ENCODE measurements around the gene ABO.
"Not testable (repeated sequence)": the region's sequence is repeated elsewhere in the genome, so short reads cannot be mapped to it uniquely, and the experiment has no call there.

The ABO gene

DNA sequence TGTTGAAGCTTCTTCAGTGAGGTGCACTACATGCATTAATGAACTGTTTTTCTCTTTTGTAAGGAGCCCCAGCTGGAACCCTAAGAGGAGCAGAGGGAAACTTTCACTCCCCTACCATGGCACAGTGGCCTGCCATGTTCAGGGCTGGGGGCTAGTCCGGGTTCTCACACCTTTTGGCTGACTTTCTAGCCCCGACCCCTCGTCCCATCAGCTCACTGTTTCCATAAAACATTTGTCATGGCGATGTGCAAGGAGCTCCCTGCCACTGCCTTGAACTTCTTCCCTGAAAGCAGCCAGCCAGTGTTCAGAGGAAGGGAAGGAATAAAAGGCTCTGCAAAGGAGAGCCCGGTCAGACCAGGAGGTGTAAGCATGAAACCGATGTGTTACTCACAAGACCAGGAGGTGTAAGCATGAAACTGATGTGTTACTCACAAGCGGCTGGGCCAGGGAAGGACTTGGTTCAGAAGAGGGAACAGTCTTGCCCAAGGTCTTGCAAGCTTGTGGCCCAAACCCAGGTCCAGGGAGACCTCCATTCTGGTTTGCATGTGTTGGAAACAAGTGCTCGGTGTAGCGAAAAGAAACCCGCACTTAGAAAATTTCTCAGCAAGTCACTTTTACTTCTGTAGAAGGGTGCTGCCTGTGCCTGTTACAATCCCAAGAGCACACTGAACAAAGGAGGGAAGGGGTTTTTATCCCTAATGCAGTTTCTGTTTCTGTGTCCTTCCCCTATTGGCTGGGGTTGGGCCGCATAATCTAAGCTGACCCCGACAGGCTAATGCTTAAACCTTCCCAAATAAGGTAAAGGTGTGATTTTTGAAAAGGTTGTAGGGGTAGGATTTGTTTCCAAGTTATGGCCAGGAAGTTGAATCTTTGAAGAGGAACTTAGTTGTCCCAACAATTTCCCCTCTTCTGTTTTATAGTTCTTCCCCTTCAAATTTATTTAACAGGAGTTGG, 3.4 kb upstream of the ABO start:
- peaks cover 3% of the 10 kb centered on the region for H3K36me3 Mint-ChIP-seq
- H3K4me1 Mint-ChIP-seq = no peaks in the 10 kb centered on the region
- no peak overlapping the region for H3K4me3 Mint-ChIP-seq
- DNase-seq (ENCODE audit: low spot score in 2 of 2) (no peak), ATAC-seq (ENCODE audit: low read depth) (no peak)
- H3K27ac Mint-ChIP-seq = no peak overlapping the region
- H3K27me3 Mint-ChIP-seq = peaks cover 12% of the 10 kb centered on the region
- H3K9me3 Mint-ChIP-seq = peaks cover 3% of the 10 kb centered on the region

DNA sequence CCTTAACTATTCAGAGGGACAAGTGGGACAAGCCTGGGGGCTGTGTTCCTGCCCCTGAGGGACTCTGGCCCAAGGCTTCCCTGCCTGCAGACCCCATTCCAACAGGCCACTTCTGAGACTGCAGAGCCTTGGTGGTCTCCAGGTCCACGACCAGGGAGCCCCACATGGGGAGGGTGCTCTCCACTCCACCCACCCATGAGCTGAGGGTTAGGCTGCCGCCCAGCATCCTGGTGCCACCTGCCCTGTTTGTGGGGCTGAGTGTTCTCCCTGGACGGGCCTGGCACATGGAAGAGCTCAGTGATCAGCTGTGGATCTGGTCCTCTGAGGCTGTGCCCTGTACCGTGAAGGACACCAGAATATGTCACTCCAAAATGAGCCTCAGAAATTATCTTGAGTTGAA, 2.5 kb upstream of the ABO start:
- peaks cover 14% of the 10 kb centered on the region for H3K27me3 Mint-ChIP-seq
- DNase-seq (ENCODE audit: low spot score in 2 of 2) = no peak
- ATAC-seq (ENCODE audit: low read depth) = no peak
- H3K36me3 Mint-ChIP-seq = peaks cover 3% of the 10 kb centered on the region
- H3K4me1 Mint-ChIP-seq = no peaks in the 10 kb centered on the region
- H3K27ac Mint-ChIP-seq = no peak overlapping the region
- H3K4me3 Mint-ChIP-seq = no peak overlapping the region
- H3K9me3 Mint-ChIP-seq = peaks cover 3% of the 10 kb centered on the region

DNA sequence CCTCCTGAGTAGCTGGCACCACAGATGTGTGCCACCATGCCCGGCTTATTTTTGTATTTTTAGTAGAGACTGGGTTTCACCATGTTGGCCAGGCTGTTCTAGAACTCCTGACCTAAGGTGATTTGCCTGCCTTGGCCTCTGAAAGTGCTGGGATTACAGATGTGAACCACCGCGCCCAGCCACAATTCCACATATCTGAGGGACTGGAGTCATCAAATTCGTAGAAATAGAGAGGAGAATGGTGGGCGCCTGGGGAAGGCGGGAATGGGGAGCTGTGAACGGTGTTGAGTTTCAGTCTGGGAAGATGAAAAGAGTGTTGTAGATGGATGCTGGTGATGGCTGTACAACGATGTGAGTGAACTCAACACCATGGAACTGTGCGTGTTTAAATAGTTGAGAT, 1.9 kb upstream of the ABO start:
- H3K27me3 Mint-ChIP-seq = peaks cover 15% of the 10 kb centered on the region

DNA sequence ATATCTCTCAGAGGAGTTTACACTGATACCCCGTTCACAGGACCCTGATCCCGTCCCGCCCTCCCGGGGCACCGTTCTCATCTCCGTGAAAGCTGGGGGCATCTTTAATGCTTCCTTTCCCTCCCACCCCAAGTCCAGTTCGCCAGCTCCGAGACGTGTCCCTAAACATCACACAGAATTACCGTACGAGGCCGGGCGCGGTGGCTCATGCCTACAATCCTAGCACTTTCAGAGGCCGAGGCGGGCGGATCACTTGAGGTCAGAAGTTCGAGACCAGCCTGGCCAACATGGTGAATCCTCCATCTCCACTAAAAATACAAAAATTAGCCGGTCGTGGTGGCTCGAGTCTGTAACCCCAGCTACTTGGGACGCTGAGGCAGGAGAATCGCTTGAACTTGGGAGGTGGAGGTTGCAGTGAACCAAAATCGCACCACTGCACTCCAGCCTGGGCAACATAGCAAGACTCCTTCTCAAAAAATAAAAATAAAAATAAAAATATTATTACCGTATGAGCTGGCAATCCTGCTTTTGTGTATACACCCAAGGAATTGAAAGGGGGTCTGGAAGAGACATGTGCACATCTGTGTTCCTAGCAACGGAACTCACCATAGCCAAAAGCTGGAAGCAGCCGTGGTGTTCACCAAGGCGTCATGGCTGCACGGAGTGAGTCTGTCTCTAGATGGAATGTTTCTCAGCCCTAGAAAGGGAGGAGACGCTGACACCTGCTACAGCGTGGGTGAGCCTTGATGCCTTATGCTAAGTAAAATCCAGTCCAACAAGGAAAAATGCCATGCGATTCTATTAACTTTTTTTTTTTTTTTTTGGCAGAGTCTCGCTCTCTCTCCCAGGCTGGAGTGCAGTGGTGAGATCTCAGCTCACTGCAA, 1.2 kb upstream of the ABO start:
- Mint-ChIP-seq H3K9me3 (peaks cover 3% of the 10 kb centered on the region), H3K36me3 (peaks cover 3% of the 10 kb centered on the region), H3K4me3 (no peak overlapping the region), H3K27ac (no peak overlapping the region), H3K27me3 (peaks cover 17% of the 10 kb centered on the region), H3K4me1 (no peaks in the 10 kb centered on the region)
- ATAC-seq (ENCODE audit: low read depth) (no peak), DNase-seq (ENCODE audit: low spot score in 2 of 2) (no peak)

More for the DNA sequence above, 1.9 kb upstream of the ABO start:
- no peak for DNase-seq (ENCODE audit: low spot score in 2 of 2)
- Mint-ChIP-seq H3K27ac (no peak overlapping the region), H3K9me3 (peaks cover 3% of the 10 kb centered on the region), H3K4me1 (no peaks in the 10 kb centered on the region), H3K36me3 (peaks cover 3% of the 10 kb centered on the region), H3K4me3 (no peak overlapping the region)
- ATAC-seq (ENCODE audit: low read depth) = no peak

DNA sequence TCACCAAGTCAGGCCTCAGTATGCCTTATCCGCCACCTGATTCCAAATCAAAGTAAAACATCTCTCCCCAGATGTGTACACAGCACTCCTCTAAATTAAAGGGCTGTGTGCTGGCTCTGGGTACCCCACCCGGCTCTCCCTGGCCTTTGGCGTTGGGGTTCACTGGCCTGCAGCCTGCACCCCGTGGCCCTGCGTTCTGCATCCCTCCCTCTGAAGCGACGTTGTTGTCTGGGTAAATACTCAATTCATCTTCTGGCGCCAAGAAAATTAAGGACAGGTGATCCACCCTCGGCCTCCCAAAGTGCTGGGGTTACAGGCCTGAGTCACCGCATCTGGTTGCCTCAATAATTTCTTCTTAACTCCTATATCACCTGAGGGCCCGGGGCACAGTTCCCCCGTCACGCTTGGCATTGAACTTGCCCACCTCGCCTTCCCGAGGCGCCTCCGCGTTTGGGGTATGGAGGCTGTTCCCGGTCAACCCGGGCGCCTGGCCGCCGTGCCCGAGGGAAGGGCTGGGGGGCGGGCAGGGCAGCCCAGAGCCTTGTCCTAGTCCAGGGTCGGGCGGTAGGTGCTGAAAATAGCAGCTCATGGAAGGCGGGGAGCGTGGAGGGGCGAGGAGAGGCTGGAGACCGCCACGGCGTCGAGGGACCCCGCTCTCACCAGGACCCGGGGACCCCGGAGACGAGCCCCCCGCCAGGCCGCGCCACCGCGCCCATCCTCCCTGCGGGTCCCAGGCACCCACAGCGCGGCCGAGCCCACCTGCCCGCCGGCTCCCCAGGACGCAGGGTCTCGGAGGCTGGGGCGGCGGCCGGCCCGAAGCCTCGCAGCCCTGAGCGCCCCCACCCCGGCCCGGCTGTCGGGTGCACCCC, 531 bp downstream of the ABO start:
- Mint-ChIP-seq H3K4me1 (no peaks in the 10 kb centered on the region), H3K9me3 (peaks cover 3% of the 10 kb centered on the region), H3K4me3 (no peak overlapping the region), H3K27ac (no peak overlapping the region), H3K36me3 (peaks cover 3% of the 10 kb centered on the region), H3K27me3 (peaks cover 15% of the 10 kb centered on the region)
- DNase-seq (ENCODE audit: low spot score in 2 of 2) (no peak), ATAC-seq (ENCODE audit: low read depth) (no peak)

DNA sequence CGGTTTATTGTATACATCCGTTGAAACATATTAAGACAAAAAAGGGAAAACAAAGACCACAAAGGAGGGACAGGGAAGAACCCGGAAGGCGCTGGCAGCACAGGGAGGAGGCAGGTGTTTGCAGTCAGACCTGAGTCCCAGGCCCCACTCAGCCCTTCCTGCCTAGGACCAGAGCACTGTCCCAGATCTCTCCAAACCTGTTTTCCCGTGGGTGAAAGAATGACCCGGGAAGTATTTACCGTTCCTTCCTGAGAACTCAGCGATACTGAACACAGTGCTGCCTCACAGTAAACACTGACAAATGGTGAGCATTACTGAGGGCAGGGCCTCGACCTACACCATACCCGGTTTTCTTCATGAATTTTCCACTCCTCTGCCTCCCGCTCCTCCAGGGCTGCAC, 1.2 kb downstream of the ABO start:
- DNase-seq (ENCODE audit: low spot score in 2 of 2) = no peak
- H3K4me1 Mint-ChIP-seq = no peaks in the 10 kb centered on the region
- peaks cover 15% of the 10 kb centered on the region for H3K27me3 Mint-ChIP-seq
- H3K9me3 Mint-ChIP-seq = peaks cover 3% of the 10 kb centered on the region
- peaks cover 3% of the 10 kb centered on the region for H3K36me3 Mint-ChIP-seq
- H3K4me3 Mint-ChIP-seq = no peak overlapping the region
- no peak for ATAC-seq (ENCODE audit: low read depth)
- no peak overlapping the region for H3K27ac Mint-ChIP-seq

DNA sequence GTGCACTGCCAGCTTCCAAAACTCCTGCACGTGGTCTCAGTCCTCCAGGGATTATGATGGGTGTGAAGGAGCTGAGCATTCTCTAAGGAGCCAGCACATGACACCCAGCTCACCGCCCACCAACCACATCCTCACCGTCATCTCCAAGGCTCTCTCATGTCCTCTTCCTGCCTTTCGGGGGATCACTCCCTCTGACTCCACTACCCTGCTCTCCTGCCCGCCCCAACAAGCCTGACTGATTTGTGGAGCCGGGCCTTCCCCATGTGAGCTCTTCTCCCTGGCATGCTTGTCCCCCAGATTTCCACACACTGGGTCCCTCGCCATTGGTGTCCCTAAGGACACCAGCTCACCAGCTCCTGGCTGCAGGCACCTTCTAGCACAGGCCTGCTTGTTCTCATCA, 1.9 kb downstream of the ABO start:
- Mint-ChIP-seq H3K36me3 (peaks cover 3% of the 10 kb centered on the region), H3K27ac (no peak overlapping the region), H3K27me3 (peaks cover 17% of the 10 kb centered on the region), H3K9me3 (peaks cover 3% of the 10 kb centered on the region), H3K4me1 (no peaks in the 10 kb centered on the region), H3K4me3 (no peak overlapping the region)
- ATAC-seq (ENCODE audit: low read depth) (no peak), DNase-seq (ENCODE audit: low spot score in 2 of 2) (no peak)

DNA sequence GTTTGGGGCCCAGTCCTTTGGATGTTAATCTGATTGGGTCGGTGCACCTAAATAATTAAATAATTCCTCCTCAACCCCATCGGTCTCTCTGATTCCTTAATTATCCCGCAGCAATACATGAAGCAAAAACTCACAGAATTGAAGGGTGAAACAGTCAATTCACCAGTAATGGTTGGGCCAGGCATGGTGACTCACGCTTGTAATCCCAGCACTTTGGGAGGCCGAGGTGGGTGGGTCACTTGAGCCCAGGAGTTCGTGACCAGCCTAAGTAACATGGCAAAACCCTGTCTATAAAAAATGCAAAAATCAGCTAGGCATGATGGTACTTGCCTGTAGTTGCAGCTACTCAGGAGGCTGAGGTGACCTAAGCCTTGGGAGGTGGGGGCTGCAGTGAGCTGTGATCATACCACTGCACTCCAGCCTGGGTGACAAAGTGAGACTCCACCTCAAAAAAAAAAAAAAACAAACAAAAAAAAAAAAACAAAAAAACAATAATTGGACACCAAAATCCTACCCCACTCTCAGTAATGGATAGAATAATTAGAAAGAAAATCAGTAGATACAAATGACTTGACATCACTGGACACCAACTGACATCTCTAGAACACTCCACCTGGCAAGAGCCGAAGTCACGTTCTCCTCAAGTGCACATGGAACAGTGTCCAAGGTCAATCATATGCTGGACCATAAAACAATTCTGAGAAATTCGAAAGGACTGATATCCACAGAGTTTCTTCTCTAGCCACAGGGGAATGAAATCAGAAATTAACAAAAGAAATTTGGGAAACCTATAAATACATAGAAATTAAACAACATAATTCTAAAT, 5.3 kb downstream of the ABO start:
- DNase-seq (ENCODE audit: low spot score in 2 of 2) (no peak), ATAC-seq (ENCODE audit: low read depth) (no peak)
- Mint-ChIP-seq H3K4me3 (no peak overlapping the region), H3K27ac (no peak overlapping the region), H3K27me3 (peaks cover 16% of the 10 kb centered on the region), H3K4me1 (no peaks in the 10 kb centered on the region), H3K36me3 (no peaks in the 10 kb centered on the region), H3K9me3 (no peaks in the 10 kb centered on the region)

DNA sequence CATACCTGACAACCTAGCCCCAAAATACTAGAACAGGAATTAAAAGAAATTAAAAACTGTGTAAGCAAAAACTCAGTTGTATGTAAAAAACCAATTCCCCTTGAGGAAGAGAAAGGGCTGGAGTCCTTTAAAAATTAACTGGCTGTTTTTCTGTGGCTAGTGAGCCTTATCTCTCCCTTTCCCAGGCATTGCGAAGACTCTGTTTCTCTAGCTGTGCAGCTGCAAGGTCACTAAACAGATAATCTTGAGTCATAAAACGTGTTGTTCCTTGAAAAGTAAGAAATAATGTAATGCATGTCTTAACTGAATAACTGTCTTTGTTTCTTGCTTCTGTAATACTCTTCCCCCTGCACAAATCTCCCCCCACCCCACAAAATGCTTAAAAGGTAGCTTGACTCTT, 5.9 kb downstream of the ABO start:
- not testable (repeated sequence) for H3K36me3 Mint-ChIP-seq; DNase-seq (ENCODE audit: low spot score in 2 of 2); H3K4me1 Mint-ChIP-seq; H3K4me3 Mint-ChIP-seq; H3K27ac Mint-ChIP-seq; ATAC-seq (ENCODE audit: low read depth); H3K9me3 Mint-ChIP-seq
- H3K27me3 Mint-ChIP-seq = peaks cover 14% of the 10 kb centered on the region

DNA sequence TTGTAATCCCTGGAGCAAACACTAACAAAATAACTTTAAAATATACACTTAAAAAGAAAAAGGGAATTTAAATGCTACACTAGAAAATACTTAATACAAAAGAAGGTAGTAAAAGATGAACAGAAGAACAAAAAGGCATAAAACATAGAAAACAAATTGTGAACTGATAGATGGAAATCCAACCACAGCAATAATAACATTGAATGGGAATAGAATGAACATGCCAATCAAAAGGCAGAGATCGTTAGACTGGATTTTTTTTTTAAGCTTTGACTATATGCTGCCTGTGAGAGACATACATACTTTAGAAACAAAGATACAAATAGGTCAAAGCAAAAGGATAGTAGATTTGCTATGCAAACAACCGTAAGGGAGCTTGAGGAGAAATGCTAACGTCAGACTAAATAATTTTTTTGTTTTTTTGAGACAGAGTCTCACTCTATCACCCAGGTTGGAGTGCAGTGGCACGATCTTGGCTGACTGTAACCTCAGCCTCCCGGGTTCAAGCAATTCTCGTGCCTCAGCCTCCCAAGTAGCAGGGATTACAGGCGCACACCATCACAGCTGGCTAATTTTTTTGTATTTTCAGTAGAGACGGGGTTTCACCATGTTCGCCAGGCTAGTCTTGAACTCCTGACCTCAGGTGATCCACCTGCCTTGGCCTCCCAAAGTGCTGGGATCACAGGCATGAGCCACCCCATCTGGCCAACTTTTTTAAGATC, 6.5 kb downstream of the ABO start:
- Mint-ChIP-seq H3K27me3 (peaks cover 12% of the 10 kb centered on the region), H3K4me3 (no peak overlapping the region), H3K36me3 (no peaks in the 10 kb centered on the region), H3K4me1 (no peaks in the 10 kb centered on the region), H3K27ac (no peak overlapping the region), H3K9me3 (no peaks in the 10 kb centered on the region)
- ATAC-seq (ENCODE audit: low read depth) (no peak), DNase-seq (ENCODE audit: low spot score in 2 of 2) (no peak)

DNA sequence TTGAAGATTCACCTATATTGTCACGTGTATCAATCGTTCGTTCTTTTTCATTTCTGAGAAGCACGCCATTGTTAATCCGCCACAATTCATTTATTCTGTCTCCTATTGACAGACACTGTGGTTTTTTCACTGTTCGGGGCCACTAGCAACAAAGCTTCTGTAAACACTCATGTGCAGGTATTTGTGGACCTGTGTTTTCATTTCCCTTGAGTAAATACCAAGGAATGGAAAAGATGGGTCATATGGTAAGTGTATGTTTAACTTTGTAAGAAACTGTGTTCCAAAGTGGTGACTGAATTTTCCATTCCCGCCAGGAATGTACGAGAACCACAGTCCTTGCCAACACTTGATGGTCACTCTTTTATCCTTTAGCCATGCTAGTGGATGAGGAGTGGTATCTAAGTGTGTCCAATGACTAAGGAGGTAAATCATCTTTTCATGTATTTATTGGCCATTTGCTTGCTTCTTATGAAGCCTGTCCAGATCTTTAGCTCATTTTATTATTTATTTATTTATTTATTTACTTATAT, 10.7 kb downstream of the ABO start:
- Mint-ChIP-seq H3K36me3 (no peaks in the 10 kb centered on the region), H3K27me3 (peaks cover 20% of the 10 kb centered on the region), H3K27ac (no peak overlapping the region), H3K4me3 (no peak overlapping the region), H3K4me1 (no peaks in the 10 kb centered on the region), H3K9me3 (no peaks in the 10 kb centered on the region)
- DNase-seq (ENCODE audit: low spot score in 2 of 2) (no peak), ATAC-seq (ENCODE audit: low read depth) (no peak)

DNA sequence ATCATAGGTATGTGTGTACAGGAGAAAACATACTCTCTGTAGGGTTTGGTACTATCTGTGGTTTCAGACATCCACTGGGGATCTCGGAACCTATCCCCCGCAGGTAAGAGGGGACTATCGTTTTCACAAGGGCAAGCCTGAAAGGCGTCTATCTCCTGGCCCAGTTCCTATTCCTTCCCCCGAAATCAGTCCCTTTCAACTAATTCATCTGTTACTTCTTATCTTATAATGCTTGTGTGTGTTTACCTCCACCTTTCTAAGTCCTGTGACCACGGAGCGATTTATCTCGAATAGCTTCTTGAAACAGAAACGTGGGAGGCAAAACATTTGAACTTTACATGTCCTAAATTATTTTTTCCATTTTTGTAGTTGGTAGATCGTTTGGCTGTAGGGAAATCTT, 11.4 kb downstream of the ABO start:
- no peak for ATAC-seq (ENCODE audit: low read depth)
- no peak for DNase-seq (ENCODE audit: low spot score in 2 of 2)
- H3K27ac Mint-ChIP-seq = no peak overlapping the region
- H3K36me3 Mint-ChIP-seq = no peaks in the 10 kb centered on the region
- H3K4me1 Mint-ChIP-seq = no peaks in the 10 kb centered on the region
- H3K27me3 Mint-ChIP-seq = peaks cover 20% of the 10 kb centered on the region
- H3K4me3 Mint-ChIP-seq = no peak overlapping the region
- H3K9me3 Mint-ChIP-seq = no peaks in the 10 kb centered on the region
